ENCODE data around the gene ENTREP1.

Gene ENTREP1

DNA sequence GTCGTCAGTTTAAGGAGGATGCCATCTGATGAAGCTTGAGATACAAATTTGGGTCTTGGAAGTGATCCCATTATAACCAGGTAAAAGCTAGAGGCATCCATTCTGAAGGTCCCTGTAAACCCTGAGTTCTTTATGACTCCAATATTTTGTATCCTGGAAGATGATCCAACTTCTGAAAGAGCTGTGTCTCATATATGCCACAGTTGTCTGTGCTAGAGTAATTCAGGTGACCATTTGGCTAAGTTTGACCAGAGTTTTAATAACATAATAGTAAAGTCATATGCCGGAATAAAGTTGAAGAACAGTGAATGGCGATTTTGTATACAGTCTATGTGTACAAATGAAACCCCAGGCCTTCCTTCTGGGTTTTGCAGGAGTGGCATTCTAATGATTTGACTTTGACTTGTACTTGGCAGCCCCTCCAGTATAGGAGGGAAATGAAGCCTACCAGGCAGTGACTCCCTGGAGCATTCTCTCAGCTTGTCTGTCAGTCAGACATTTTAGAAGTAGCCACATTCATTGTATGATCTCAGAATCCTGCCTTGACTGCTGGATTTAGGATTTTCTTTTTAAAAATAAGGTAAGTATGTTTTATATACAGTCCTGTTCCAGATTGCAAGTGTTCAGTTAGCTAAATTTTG is 39.6 kb downstream of the ENTREP1 start:
- DNase-seq (ENCODE audit: low read depth in 2 of 2) = no peak

GRCh38 chr9:69370430-69370829 is 45.4 kb downstream of the ENTREP1 start:
- no peak for DNase-seq (ENCODE audit: low read depth in 2 of 2)

DNA sequence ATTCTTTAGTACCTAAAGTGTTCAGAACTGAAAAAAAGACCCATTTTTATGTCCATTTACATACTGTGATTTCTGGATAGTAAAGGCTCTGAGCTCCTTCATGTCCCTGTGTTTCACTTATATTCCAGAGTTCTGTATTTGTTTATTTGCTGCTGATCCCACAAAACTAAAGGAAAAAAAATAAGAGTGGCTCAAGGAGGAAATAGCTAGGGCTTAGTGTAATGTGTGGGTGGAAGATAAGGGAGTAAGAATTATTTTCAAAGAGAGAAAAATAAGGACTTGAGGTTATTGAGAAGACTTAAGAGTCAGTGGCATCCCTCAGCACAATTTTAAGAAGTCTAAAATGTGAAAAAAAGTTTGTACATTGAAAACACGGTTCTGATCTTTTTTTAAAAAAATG is 46.0 kb downstream of the ENTREP1 start:
- no peak for DNase-seq (ENCODE audit: low read depth in 2 of 2)

DNA sequence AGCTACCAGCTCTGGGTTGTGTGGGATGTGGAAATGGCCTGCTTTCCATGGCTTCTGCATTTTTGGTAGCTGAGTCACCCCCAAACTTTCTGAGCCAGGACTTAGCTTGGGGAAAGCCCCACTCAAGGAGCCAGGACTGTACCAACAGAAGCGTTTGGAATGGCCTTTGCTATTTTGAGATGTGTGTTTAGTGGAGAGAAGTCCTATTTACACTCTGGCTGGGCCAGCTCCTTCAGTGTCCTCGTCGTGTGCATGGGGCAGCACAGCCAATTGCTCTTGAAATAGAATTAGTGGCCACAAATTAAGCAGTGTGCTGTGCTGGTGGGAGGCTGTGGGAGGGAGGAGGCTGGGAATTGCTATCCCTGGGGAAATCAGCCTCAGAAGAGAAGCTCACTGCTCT is 51.6 kb downstream of the ENTREP1 start:
- no peak for DNase-seq (ENCODE audit: low read depth in 2 of 2)

- DNase-seq (ENCODE audit: low read depth in 2 of 2) = no peak
Measured at GRCh38 chr9:69377291-69377690, 52.3 kb downstream of the ENTREP1 start.

GRCh38 chr9:69377981-69378380 is 53.0 kb downstream of the ENTREP1 start:
- DNase-seq (ENCODE audit: low read depth in 2 of 2) = no peak

DNA sequence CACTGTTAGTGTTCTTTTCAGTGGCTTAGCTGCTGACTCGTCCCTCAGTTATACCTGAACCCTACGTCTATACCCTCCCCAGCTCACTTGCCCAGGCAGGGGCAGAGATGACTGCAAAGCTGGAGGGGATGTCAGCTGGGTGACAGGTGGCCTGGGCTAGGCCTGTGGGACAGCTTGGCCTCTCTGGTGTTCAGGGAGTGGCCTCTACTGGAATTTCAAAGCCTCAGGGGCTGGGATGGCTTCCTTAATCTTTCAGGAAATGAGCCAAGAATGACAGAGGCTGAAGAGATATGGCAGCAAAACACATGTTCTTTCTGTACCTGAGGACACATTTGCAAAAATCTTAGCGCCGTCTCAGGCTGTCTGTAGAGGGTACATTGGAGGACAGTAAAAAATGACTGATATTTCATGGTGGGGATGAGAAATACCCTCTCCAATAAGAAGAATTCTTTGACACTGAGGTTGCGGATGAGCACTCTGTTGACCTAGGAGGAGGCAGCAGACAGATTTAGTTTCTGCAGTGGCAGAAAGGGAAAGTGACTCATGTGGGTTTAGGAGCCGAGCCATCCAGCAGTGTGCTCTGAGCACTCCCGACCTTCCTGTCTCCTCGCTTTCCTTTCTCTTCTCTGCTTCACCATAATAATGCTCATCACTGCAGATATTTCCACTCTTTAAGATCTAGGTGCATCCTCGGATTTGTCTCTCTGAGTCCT is 54.4 kb downstream of the ENTREP1 start:
- no peak for DNase-seq (ENCODE audit: low read depth in 2 of 2)

DNA sequence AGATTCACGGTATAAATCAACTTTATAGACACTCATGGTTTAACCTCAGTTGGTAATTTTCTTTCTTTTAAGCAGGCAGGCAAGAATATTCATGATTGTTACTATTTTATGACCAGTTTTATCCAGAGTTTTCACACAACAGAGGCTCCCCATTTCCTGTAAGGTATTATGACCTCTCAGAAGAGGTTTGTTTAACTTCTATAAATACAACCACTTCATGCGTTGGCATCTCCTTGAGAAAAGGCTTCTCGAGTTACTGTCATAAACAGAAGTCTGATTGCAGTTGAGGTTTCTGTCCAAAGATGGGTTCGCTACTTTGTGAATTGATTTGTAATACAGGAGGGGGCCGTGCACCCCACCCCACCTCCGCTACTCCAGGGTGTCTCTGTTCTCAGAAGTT is 55.3 kb downstream of the ENTREP1 start:
- DNase-seq (ENCODE audit: low read depth in 2 of 2) = no peak

DNA sequence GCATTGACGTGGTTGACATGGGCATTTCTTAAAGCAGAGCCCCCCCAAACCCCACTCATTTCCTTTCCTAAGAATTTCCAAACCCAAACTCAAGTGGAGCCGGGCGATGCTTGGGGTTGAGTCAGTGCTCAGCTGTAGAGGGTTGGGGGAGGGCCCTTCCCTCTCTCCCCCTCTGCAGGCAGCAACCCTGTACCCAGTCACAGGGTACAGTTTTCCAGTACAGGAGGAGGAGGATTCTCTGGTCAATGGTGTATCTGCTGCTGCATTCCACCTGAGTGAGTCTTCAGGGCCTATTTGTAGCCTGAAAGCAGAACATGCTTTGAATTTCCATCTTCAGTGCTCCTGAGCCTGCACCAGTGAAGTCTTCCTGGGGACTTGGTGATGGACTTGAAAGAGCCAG is 55.8 kb downstream of the ENTREP1 start:
- no peak for DNase-seq (ENCODE audit: low read depth in 2 of 2)

- DNase-seq (ENCODE audit: low read depth in 2 of 2) = no peak
Measured at GRCh38 chr9:69382135-69382534, 57.1 kb downstream of the ENTREP1 start.

GRCh38 chr9:69385581-69386033 is 60.6 kb downstream of the ENTREP1 start:
- DNase-seq (ENCODE audit: low read depth in 2 of 2) = no peak

GRCh38 chr9:69386651-69387050 is 61.6 kb downstream of the ENTREP1 start:
- DNase-seq (ENCODE audit: low read depth in 2 of 2) = no peak

GRCh38 chr9:69388596-69388995 is 63.6 kb downstream of the ENTREP1 start:
- DNase-seq (ENCODE audit: low read depth in 2 of 2) = no peak

DNA sequence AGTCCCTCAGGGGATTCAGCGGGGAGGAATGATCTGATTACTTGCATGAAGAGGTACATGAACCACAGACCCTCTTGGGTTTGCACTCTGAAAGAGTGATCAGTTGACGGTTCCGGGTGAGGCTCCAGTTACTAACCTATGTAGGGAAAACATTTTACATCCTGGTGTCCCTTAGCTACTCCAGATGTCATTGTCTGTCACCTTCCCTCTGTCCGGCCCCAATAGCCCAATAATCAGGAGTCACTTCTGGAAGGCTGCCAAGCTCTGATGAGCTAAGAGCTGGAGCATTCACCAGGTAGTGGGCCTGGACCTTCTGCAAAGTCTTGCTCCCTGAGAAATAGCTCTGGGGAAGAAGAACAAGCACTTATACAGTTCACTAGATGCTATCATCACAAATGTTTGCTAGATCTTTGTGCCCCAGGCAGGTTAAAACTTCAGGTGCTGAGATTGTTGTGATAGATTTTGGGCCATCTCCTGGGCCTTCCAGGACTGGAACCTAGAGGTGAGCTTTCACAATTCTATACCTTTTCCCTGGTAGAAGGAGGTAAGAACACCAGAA is 64.5 kb downstream of the ENTREP1 start:
- no peak for DNase-seq (ENCODE audit: low read depth in 2 of 2)

GRCh38 chr9:69391487-69391886 is 66.5 kb downstream of the ENTREP1 start:
- no peak for DNase-seq (ENCODE audit: low read depth in 2 of 2)

DNA sequence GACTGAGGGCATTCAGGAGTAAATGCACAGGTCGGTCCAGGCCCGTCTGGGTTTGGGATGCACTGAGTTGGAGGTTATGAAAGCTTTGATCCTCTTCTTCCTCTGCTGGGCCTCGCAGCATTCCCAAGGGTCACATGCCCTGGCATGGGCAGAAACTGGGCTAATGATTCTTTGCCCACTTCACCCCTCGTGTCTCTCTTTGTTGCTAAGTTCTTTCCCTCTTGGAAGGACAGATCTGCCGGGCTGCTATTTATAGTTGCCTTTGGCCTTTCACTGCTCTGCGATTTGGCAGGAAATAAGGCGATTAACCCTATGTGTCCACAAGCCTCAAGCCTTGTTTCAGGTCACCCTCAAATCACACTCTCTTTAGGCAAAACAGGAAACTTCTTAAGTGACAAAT is 66.9 kb downstream of the ENTREP1 start:
- no peak for DNase-seq (ENCODE audit: low read depth in 2 of 2)

- DNase-seq (ENCODE audit: low read depth in 2 of 2) = no peak
Measured at GRCh38 chr9:69392826-69393225, 67.8 kb downstream of the ENTREP1 start.

GRCh38 chr9:69393425-69393824 is 68.4 kb downstream of the ENTREP1 start:
- no peak for DNase-seq (ENCODE audit: low read depth in 2 of 2)

- DNase-seq (ENCODE audit: low read depth in 2 of 2) = no peak
Measured at GRCh38 chr9:69395718-69396117, 70.7 kb downstream of the ENTREP1 start.

DNA sequence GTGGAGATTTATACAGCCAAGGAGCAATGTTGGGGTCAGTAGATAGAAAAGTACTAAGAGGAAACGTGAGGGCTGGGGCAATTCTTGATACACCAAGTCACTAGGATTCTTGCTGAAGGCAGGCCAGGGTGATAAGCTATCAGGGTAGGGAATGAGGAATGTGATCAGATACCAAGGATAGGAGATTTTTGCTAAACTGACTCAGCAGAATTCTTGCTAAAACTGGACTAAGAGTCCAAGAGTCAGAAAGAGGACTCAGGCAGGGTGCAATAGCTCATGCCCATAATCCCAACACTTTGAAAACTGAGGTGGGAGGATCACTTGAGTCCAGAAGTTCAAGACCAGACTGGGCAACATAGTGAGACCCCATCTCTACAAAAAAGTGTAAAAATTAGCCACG is 71.7 kb downstream of the ENTREP1 start:
- no peak for DNase-seq (ENCODE audit: low read depth in 2 of 2)

DNA sequence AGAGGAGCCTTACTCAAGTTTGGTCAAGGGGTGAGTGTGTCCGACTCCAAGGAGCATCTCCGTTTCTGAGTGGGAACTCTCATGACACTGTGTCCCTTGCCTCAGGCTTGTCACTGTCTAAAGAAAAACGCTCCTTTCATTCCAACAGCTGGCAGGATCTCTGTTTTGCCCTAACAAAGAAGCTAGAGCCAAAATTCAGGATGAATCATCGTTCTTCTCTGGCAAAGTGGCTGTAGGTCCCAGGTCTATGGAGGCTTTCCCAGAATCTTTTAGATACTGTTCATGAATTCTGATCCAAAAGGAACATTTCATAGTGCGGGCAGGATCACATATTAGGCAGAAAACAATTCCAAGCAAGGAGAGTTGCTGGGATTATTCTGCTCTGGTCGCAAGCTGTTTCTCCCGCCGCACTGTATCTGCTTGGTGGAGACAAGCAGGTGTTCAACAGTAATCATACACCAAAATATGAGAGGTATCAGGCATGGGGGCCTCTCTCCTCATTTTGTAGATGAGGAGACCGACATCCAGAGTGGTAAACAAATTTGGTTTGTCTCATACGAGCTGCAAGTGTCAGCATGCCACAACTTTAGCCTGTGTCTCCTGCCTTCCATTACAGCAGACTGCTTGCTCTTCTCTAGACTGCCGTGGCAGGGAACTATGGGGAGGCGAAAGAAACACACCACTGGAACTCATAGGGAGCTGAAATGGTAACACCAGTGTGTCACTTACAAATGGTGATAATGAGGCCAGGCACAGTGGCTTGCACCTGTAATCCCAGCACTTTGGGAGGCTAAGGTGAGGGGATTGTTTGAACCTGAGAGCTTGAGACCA is 72.6 kb downstream of the ENTREP1 start:
- no peak for DNase-seq (ENCODE audit: low read depth in 2 of 2)

GRCh38 chr9:69400470-69400869 is 75.5 kb downstream of the ENTREP1 start:
- no peak for DNase-seq (ENCODE audit: low read depth in 2 of 2)
